Measurements from ENCODE around the gene OLA1.

Gene OLA1

GRCh38 chr2:174125090-174125489, 123.2 kb downstream of the OLA1 start:
- ChIA-PET POLR2A (no interaction called here), CTCF (no interaction called here)
- H3K36me3 ChIP-seq (ENCODE audit: control insufficient read depth in 4 of 4, insufficient read depth in 4 of 4, low read length in 3 of 4), result peaks cover 0 to 9% (median 1%) of the 10 kb centered on the region in 4 experiments
- H3K4me1 ChIP-seq (ENCODE audit: control extremely low read depth in 1 of 4, control insufficient read depth in 4 of 4, insufficient read depth in 4 of 4, low read length in 3 of 4), result no peaks in the 10 kb centered on the region
- DNase-seq, result no peak
- no peak overlapping the region for H3K4me3 ChIP-seq (ENCODE audit: control insufficient read depth in 1 of 7, extremely low read depth in 1 of 7, insufficient read depth in 4 of 7, low read depth in 2 of 7, low read length in 6 of 7)
- H3K27ac ChIP-seq (ENCODE audit: insufficient read depth in 1 of 2, low read depth in 1 of 2, low read length in 2 of 2, poor library complexity in 1 of 2, severe bottlenecking in 2 of 2), result no peak overlapping the region
- no peaks in the 10 kb centered on the region for H3K9me3 ChIP-seq (ENCODE audit: control extremely low read depth in 1 of 5, control insufficient read depth in 4 of 5, insufficient read depth in 2 of 5, low read depth in 1 of 5, low read length in 4 of 5)
- whole genome bisulfite sequencing (ENCODE audit: insufficient coverage), result 100% methylated on average over 2 of the region's 4 CpGs
- no peaks in the 10 kb centered on the region for H3K27me3 ChIP-seq (replicated peaks in 2 of 5; ENCODE audit: control insufficient read depth in 4 of 5, insufficient read depth in 5 of 5, low read length in 4 of 5)

- Histone ChIP-seq H3K27ac (ENCODE audit: insufficient read depth in 1 of 2, low read depth in 1 of 2, low read length in 2 of 2, poor library complexity in 1 of 2, severe bottlenecking in 2 of 2) (no peak overlapping the region), H3K4me3 (ENCODE audit: control insufficient read depth in 1 of 7, extremely low read depth in 1 of 7, insufficient read depth in 4 of 7, low read depth in 2 of 7, low read length in 6 of 7) (no peak overlapping the region), H3K9me3 (ENCODE audit: control extremely low read depth in 1 of 5, control insufficient read depth in 4 of 5, insufficient read depth in 2 of 5, low read depth in 1 of 5, low read length in 4 of 5) (no peaks in the 10 kb centered on the region), H3K36me3 (ENCODE audit: control insufficient read depth in 4 of 4, insufficient read depth in 4 of 4, low read length in 3 of 4) (peaks cover 0 to 9% (median 1%) of the 10 kb centered on the region in 4 experiments), H3K4me1 (ENCODE audit: control extremely low read depth in 1 of 4, control insufficient read depth in 4 of 4, insufficient read depth in 4 of 4, low read length in 3 of 4) (no peaks in the 10 kb centered on the region), H3K27me3 (replicated peaks in 2 of 5; ENCODE audit: control insufficient read depth in 4 of 5, insufficient read depth in 5 of 5, low read length in 4 of 5) (no peaks in the 10 kb centered on the region)
- DNase-seq, result peak in 1 of 3 donors; percentile 16
- POLR2A ChIA-PET, result no interaction called here
- CTCF ChIA-PET, result no interaction called here
- 41% methylated on average over 2 of the region's 5 CpGs for WGBS (ENCODE audit: insufficient coverage)
Measured at GRCh38 chr2:174124181-174124580, 124.2 kb downstream of the OLA1 start.

- Histone ChIP-seq H3K27ac (ENCODE audit: insufficient read depth in 1 of 2, low read depth in 1 of 2, low read length in 2 of 2, poor library complexity in 1 of 2, severe bottlenecking in 2 of 2) (no peak overlapping the region), H3K36me3 (ENCODE audit: control insufficient read depth in 4 of 4, insufficient read depth in 4 of 4, low read length in 3 of 4) (peaks cover 0 to 11% (median 1%) of the 10 kb centered on the region in 4 experiments), H3K4me3 (ENCODE audit: control insufficient read depth in 1 of 7, extremely low read depth in 1 of 7, insufficient read depth in 4 of 7, low read depth in 2 of 7, low read length in 6 of 7) (no peak overlapping the region), H3K9me3 (ENCODE audit: control extremely low read depth in 1 of 5, control insufficient read depth in 4 of 5, insufficient read depth in 2 of 5, low read depth in 1 of 5, low read length in 4 of 5) (no peaks in the 10 kb centered on the region), H3K4me1 (ENCODE audit: control extremely low read depth in 1 of 4, control insufficient read depth in 4 of 4, insufficient read depth in 4 of 4, low read length in 3 of 4) (no peaks in the 10 kb centered on the region), H3K27me3 (replicated peaks in 2 of 5; ENCODE audit: control insufficient read depth in 4 of 5, insufficient read depth in 5 of 5, low read length in 4 of 5) (no peaks in the 10 kb centered on the region)
- CTCF ChIA-PET, result interaction anchor here (1.5 kb wide), 1 partner anchor 15 kb away, joined by 3 read pairs; no protein-coding TSS in a partner anchor
- POLR2A ChIA-PET, result no interaction called here
- no peak for DNase-seq
Measured at GRCh38 chr2:174122185-174122584, 126.1 kb downstream of the OLA1 start.

- no peaks in the 10 kb centered on the region for H3K27me3 ChIP-seq (replicated peaks in 2 of 5; ENCODE audit: control insufficient read depth in 4 of 5, insufficient read depth in 5 of 5, low read length in 4 of 5)
- H3K36me3 ChIP-seq (ENCODE audit: control insufficient read depth in 4 of 4, insufficient read depth in 4 of 4, low read length in 3 of 4), result peaks cover 0 to 11% (median 1%) of the 10 kb centered on the region in 4 experiments
- CTCF ChIA-PET, result interaction anchor here (1.5 kb wide), 1 partner anchor 14 kb away, joined by 3 read pairs; no protein-coding TSS in a partner anchor
- no peak for DNase-seq
- H3K4me1 ChIP-seq (ENCODE audit: control extremely low read depth in 1 of 4, control insufficient read depth in 4 of 4, insufficient read depth in 4 of 4, low read length in 3 of 4), result no peaks in the 10 kb centered on the region
- POLR2A ChIA-PET, result no interaction called here
- no peaks in the 10 kb centered on the region for H3K9me3 ChIP-seq (ENCODE audit: control extremely low read depth in 1 of 5, control insufficient read depth in 4 of 5, insufficient read depth in 2 of 5, low read depth in 1 of 5, low read length in 4 of 5)
- WGBS (ENCODE audit: insufficient coverage), result 100% methylated on average over 1 of the region's 2 CpGs
- no peak overlapping the region for H3K27ac ChIP-seq (ENCODE audit: insufficient read depth in 1 of 2, low read depth in 1 of 2, low read length in 2 of 2, poor library complexity in 1 of 2, severe bottlenecking in 2 of 2)
- no peak overlapping the region for H3K4me3 ChIP-seq (ENCODE audit: control insufficient read depth in 1 of 7, extremely low read depth in 1 of 7, insufficient read depth in 4 of 7, low read depth in 2 of 7, low read length in 6 of 7)
Measured at GRCh38 chr2:174121612-174122011, 126.7 kb downstream of the OLA1 start.

- no peaks in the 10 kb centered on the region for H3K9me3 ChIP-seq (ENCODE audit: control extremely low read depth in 1 of 5, control insufficient read depth in 4 of 5, insufficient read depth in 2 of 5, low read depth in 1 of 5, low read length in 4 of 5)
- CTCF ChIA-PET, result interaction anchor here (1.5 kb wide), 1 partner anchor 14 kb away, joined by 3 read pairs; no protein-coding TSS in a partner anchor
Measured at GRCh38 chr2:174121175-174121574, 127.2 kb downstream of the OLA1 start.

GRCh38 chr2:174120346-174120745, 128.0 kb downstream of the OLA1 start:
- Histone ChIP-seq H3K9me3 (ENCODE audit: control extremely low read depth in 1 of 5, control insufficient read depth in 4 of 5, insufficient read depth in 2 of 5, low read depth in 1 of 5, low read length in 4 of 5) (no peaks in the 10 kb centered on the region), H3K4me1 (ENCODE audit: control extremely low read depth in 1 of 4, control insufficient read depth in 4 of 4, insufficient read depth in 4 of 4, low read length in 3 of 4) (no peaks in the 10 kb centered on the region), H3K36me3 (ENCODE audit: control insufficient read depth in 4 of 4, insufficient read depth in 4 of 4, low read length in 3 of 4) (peaks cover 0 to 11% (median 1%) of the 10 kb centered on the region in 4 experiments), H3K27ac (ENCODE audit: insufficient read depth in 1 of 2, low read depth in 1 of 2, low read length in 2 of 2, poor library complexity in 1 of 2, severe bottlenecking in 2 of 2) (no peak overlapping the region), H3K27me3 (replicated peaks in 2 of 5; ENCODE audit: control insufficient read depth in 4 of 5, insufficient read depth in 5 of 5, low read length in 4 of 5) (no peaks in the 10 kb centered on the region), H3K4me3 (ENCODE audit: control insufficient read depth in 1 of 7, extremely low read depth in 1 of 7, insufficient read depth in 4 of 7, low read depth in 2 of 7, low read length in 6 of 7) (no peak overlapping the region)
- CTCF ChIA-PET, result no interaction called here
- no CpG with 5 or more reads among the region's 2 CpGs for WGBS (ENCODE audit: insufficient coverage)
- POLR2A ChIA-PET, result no interaction called here
- DNase-seq, result no peak

More at GRCh38 chr2:174121175-174121574, 127.2 kb downstream of the OLA1 start:
- Histone ChIP-seq H3K4me3 (ENCODE audit: control insufficient read depth in 1 of 7, extremely low read depth in 1 of 7, insufficient read depth in 4 of 7, low read depth in 2 of 7, low read length in 6 of 7) (no peak overlapping the region), H3K36me3 (ENCODE audit: control insufficient read depth in 4 of 4, insufficient read depth in 4 of 4, low read length in 3 of 4) (peaks cover 0 to 11% (median 1%) of the 10 kb centered on the region in 4 experiments), H3K4me1 (ENCODE audit: control extremely low read depth in 1 of 4, control insufficient read depth in 4 of 4, insufficient read depth in 4 of 4, low read length in 3 of 4) (no peaks in the 10 kb centered on the region), H3K27ac (ENCODE audit: insufficient read depth in 1 of 2, low read depth in 1 of 2, low read length in 2 of 2, poor library complexity in 1 of 2, severe bottlenecking in 2 of 2) (no peak overlapping the region), H3K27me3 (replicated peaks in 2 of 5; ENCODE audit: control insufficient read depth in 4 of 5, insufficient read depth in 5 of 5, low read length in 4 of 5) (no peaks in the 10 kb centered on the region)
- POLR2A ChIA-PET, result no interaction called here
- no CpG with 5 or more reads among the region's 2 CpGs for WGBS (ENCODE audit: insufficient coverage)
- DNase-seq, result no peak

GRCh38 chr2:174117951-174118930, 130.1 kb downstream of the OLA1 start:
- no peak overlapping the region for H3K4me3 ChIP-seq (ENCODE audit: control insufficient read depth in 1 of 7, extremely low read depth in 1 of 7, insufficient read depth in 4 of 7, low read depth in 2 of 7, low read length in 6 of 7)
- DNase-seq, result no peak
- H3K9me3 ChIP-seq (ENCODE audit: control extremely low read depth in 1 of 5, control insufficient read depth in 4 of 5, insufficient read depth in 2 of 5, low read depth in 1 of 5, low read length in 4 of 5), result no peaks in the 10 kb centered on the region
- POLR2A ChIA-PET, result no interaction called here
- WGBS (ENCODE audit: insufficient coverage), result 84% methylated on average over 5 of the region's 9 CpGs
- peaks cover 0 to 11% (median 1%) of the 10 kb centered on the region in 4 experiments for H3K36me3 ChIP-seq (ENCODE audit: control insufficient read depth in 4 of 4, insufficient read depth in 4 of 4, low read length in 3 of 4)
- no peaks in the 10 kb centered on the region for H3K27me3 ChIP-seq (replicated peaks in 2 of 5; ENCODE audit: control insufficient read depth in 4 of 5, insufficient read depth in 5 of 5, low read length in 4 of 5)
- CTCF ChIA-PET, result interaction anchor here (0.7 kb wide), 1 partner anchor 164 kb away, joined by 3 read pairs; no protein-coding TSS in a partner anchor
- no peak overlapping the region for H3K27ac ChIP-seq (ENCODE audit: insufficient read depth in 1 of 2, low read depth in 1 of 2, low read length in 2 of 2, poor library complexity in 1 of 2, severe bottlenecking in 2 of 2)
- H3K4me1 ChIP-seq (ENCODE audit: control extremely low read depth in 1 of 4, control insufficient read depth in 4 of 4, insufficient read depth in 4 of 4, low read length in 3 of 4), result no peaks in the 10 kb centered on the region

All from common myeloid progenitor, CD34-positive (primary cell).